ENCODE data around the gene RBBP9. TPM values are rescaled to one million over a fixed set of nuclear protein-coding genes. Genes with fewer than 3 reads are reported as not detected.

The RBBP9 gene
- total and polyA plus RNA-seq, 2 donors (not counting 3 experiments of a cell fraction or from before 2014, with no cell fraction given), result 8.5 to 17.0 TPM

- H3K4me1 ChIP-seq (ENCODE audit: control insufficient read depth, extremely low read depth, insufficient read depth, low read length), result no peaks in the 10 kb centered on the region
- no peaks in the 10 kb centered on the region for H4K20me1 ChIP-seq (replicated peaks; ENCODE audit: control insufficient read depth, extremely low read depth, insufficient read depth, low read length)
- no peaks in the 10 kb centered on the region for H3K9me1 ChIP-seq (replicated peaks; ENCODE audit: control insufficient read depth, extremely low read depth, insufficient read depth, low read length)
- H3K27me3 ChIP-seq (ENCODE audit: control insufficient read depth in 2 of 2, insufficient read depth in 2 of 2, low read length in 2 of 2), result no peaks in the 10 kb centered on the region
- H3K79me2 ChIP-seq (ENCODE audit: control insufficient read depth, insufficient read depth, low read length), result no peaks in the 10 kb centered on the region
- intact Hi-C loops (cut with micrococcal nuclease) (no loop called here), dilution Hi-C loops (cut with MboI; ENCODE audit: extremely low pct_ligation_motif_present, low sequenced_read_pairs) (no loop called here)
- H3K9ac ChIP-seq (replicated peaks; ENCODE audit: extremely low read depth, insufficient read depth, low read length), result no peak overlapping the region
- H3K36me3 ChIP-seq (ENCODE audit: control insufficient read depth in 2 of 2, extremely low read depth in 1 of 2, insufficient read depth in 2 of 2, low read length in 2 of 2), result no peaks in the 10 kb centered on the region
- H3K9me3 ChIP-seq (replicated peaks; ENCODE audit: control insufficient read depth, insufficient read depth, low read length), result no peaks in the 10 kb centered on the region
- DNase-seq (ENCODE audit: low read depth, low spot score) (no peak), FAIRE-seq (no peak)
- no peak overlapping the region for H2AFZ ChIP-seq (ENCODE audit: low read depth, low read length)
- no TSS peak for BruUV-seq (replicated peaks)
- no peak overlapping the region for H3K4me3 ChIP-seq (replicated peaks in 1 of 3; ENCODE audit: insufficient read depth in 1 of 3, low read depth in 1 of 3, low read length in 3 of 3)
- no peak overlapping the region for H3K4me2 ChIP-seq (ENCODE audit: insufficient read depth, low read length)
- ChIA-PET POLR2A (no interaction called here), CTCF (no interaction called here)
- no peak for TF ChIP-seq GATA2 (IDR thresholded peaks at IDR 0.05; ENCODE audit: insufficient read depth, insufficient read length, low read depth, low read length)
- TF ChIP-seq POLR2AphosphoS5 (IDR thresholded peaks at IDR 0.05; ENCODE audit: insufficient read depth, low read depth, low read length), result no peak
- H3K27ac ChIP-seq (ENCODE audit: insufficient read depth, low read depth, low read length), result no peak overlapping the region
Observed at GRCh38 chr20:18456600-18456999, 40.4 kb downstream of the RBBP9 start.

GRCh38 chr20:18443886-18444285 lies 53.1 kb downstream of the RBBP9 start:
- no TSS peak for BruUV-seq (replicated peaks)
- FAIRE-seq, result no peak
- H3K4me1 ChIP-seq (ENCODE audit: control insufficient read depth, extremely low read depth, insufficient read depth, low read length), result no peaks in the 10 kb centered on the region
- dilution Hi-C loops (cut with MboI; ENCODE audit: extremely low pct_ligation_motif_present, low sequenced_read_pairs) (no loop called here), intact Hi-C loops (cut with micrococcal nuclease) (no loop called here)
- H4K20me1 ChIP-seq (replicated peaks; ENCODE audit: control insufficient read depth, extremely low read depth, insufficient read depth, low read length), result no peaks in the 10 kb centered on the region
- H3K79me2 ChIP-seq (ENCODE audit: control insufficient read depth, insufficient read depth, low read length), result no peaks in the 10 kb centered on the region
- no peak overlapping the region for H3K27ac ChIP-seq (ENCODE audit: insufficient read depth, low read depth, low read length)
- no peaks in the 10 kb centered on the region for H3K36me3 ChIP-seq (ENCODE audit: control insufficient read depth in 2 of 2, extremely low read depth in 1 of 2, insufficient read depth in 2 of 2, low read length in 2 of 2)
- no peak overlapping the region for H3K4me3 ChIP-seq (replicated peaks in 1 of 3; ENCODE audit: insufficient read depth in 1 of 3, low read depth in 1 of 3, low read length in 3 of 3)
- no peak overlapping the region for H3K4me2 ChIP-seq (ENCODE audit: insufficient read depth, low read length)
- TF ChIP-seq MYC (IDR thresholded peaks at IDR 0.05; ENCODE audit: low read depth, low read length) (no peak), GATA2 (IDR thresholded peaks at IDR 0.05; ENCODE audit: insufficient read depth, insufficient read length, low read depth, low read length) (no peak), CTCF (IDR thresholded peaks at IDR 0.05; ENCODE audit: extremely low read depth in 1 of 2, insufficient read depth in 1 of 2, low read depth in 1 of 2, low read length in 2 of 2) (no peak), POLR2AphosphoS5 (IDR thresholded peaks at IDR 0.05; ENCODE audit: insufficient read depth, low read depth, low read length) (no peak), FOS (IDR thresholded peaks at IDR 0.05; ENCODE audit: borderline replicate concordance, insufficient read depth, low read length) (no peak), POLR2A (IDR thresholded peaks at IDR 0.05; ENCODE audit: low read depth, low read length) (no peak), JUN (IDR thresholded peaks at IDR 0.05; ENCODE audit: borderline replicate concordance, insufficient read depth, insufficient read length, low read depth) (no peak), EZH2 (IDR thresholded peaks at IDR 0.05; ENCODE audit: borderline replicate concordance, low read depth, low read length, severe bottlenecking) (no peak), MAX (IDR thresholded peaks at IDR 0.05; ENCODE audit: insufficient read depth, insufficient read length) (no peak)
- no peaks in the 10 kb centered on the region for H3K9me3 ChIP-seq (replicated peaks; ENCODE audit: control insufficient read depth, insufficient read depth, low read length)
- DNase-seq (ENCODE audit: low read depth, low spot score), result no peak
- no peak overlapping the region for H3K9ac ChIP-seq (replicated peaks; ENCODE audit: extremely low read depth, insufficient read depth, low read length)
- no peaks in the 10 kb centered on the region for H3K27me3 ChIP-seq (ENCODE audit: control insufficient read depth in 2 of 2, insufficient read depth in 2 of 2, low read length in 2 of 2)
- POLR2A ChIA-PET, result no interaction called here
- H3K9me1 ChIP-seq (replicated peaks; ENCODE audit: control insufficient read depth, extremely low read depth, insufficient read depth, low read length), result no peaks in the 10 kb centered on the region
- no peak overlapping the region for H2AFZ ChIP-seq (ENCODE audit: low read depth, low read length)
- CTCF ChIA-PET, result no interaction called here
